Testis (tissue), 2 donors: Measurements from ENCODE around the gene IL33.
"Not testable (repeated sequence)": the region's sequence is repeated elsewhere in the genome, so short reads cannot be mapped to it uniquely, and the experiment has no call there.

Experiments
- CTCF ChIP-seq, 3 experiments: fragments of 450-650 bp in 2 of 3; fragments of 200-600 bp in 1 of 3; sonication (generic) in 1 of 3; IDR thresholded peaks; one replicate each; pipeline ENCODE4 v1.5.1; 2016 to 2019; ENCODE audit warnings: antibody characterized with exemption in 3 of 3, mild to moderate bottlenecking in 2 of 3, moderate library complexity in 1 of 3
- POLR2A ChIP-seq: fragments of 450-650 bp; IDR thresholded peaks from one replicate; pipeline ENCODE4 v1.6.1; 2017; ENCODE audit warnings: antibody characterized with exemption, mild to moderate bottlenecking, moderate library complexity

- not testable (repeated sequence) for TF ChIP-seq CTCF (IDR thresholded peaks at IDR 0.05); POLR2A
Observed at GRCh38 chr9:6182549-6183226, 32.9 kb upstream of the IL33 start.
